ENCODE measurements around the gene OTUD5. TPM values are rescaled to one million over a fixed set of nuclear protein-coding genes. Genes with fewer than 3 reads are reported as not detected.
A peak's percentile ranks its signal among the peaks of the same experiment; 100 is the strongest.

OTUD5 gene, protein sequence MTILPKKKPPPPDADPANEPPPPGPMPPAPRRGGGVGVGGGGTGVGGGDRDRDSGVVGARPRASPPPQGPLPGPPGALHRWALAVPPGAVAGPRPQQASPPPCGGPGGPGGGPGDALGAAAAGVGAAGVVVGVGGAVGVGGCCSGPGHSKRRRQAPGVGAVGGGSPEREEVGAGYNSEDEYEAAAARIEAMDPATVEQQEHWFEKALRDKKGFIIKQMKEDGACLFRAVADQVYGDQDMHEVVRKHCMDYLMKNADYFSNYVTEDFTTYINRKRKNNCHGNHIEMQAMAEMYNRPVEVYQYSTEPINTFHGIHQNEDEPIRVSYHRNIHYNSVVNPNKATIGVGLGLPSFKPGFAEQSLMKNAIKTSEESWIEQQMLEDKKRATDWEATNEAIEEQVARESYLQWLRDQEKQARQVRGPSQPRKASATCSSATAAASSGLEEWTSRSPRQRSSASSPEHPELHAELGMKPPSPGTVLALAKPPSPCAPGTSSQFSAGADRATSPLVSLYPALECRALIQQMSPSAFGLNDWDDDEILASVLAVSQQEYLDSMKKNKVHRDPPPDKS
- total RNA-seq = 10 to 100 TPM; 37.4 to 47.5 TPM
- 10 to 100 TPM; 26.4 to 50.6 TPM for polyA plus RNA-seq
- long read RNA-seq, donor 1, partial matches to known transcripts = 19 of 36 reads
- long read RNA-seq, donor 1, other reads (novel, unspliced or antisense) = 14 of 36 reads
- long read RNA-seq, donor 2, transcript OTUD5-202 (9 exons, 2,692 nt) = major isoform, 19 of 49 reads
- long read RNA-seq, donor 2, transcript OTUD5-203 (10 exons, 2,682 nt) = minor isoform, 6 of 49 reads
- long read RNA-seq, donor 2, partial matches to known transcripts = 9 of 49 reads
- long read RNA-seq, donor 2, other reads (novel, unspliced or antisense) = 12 of 49 reads

DNA sequence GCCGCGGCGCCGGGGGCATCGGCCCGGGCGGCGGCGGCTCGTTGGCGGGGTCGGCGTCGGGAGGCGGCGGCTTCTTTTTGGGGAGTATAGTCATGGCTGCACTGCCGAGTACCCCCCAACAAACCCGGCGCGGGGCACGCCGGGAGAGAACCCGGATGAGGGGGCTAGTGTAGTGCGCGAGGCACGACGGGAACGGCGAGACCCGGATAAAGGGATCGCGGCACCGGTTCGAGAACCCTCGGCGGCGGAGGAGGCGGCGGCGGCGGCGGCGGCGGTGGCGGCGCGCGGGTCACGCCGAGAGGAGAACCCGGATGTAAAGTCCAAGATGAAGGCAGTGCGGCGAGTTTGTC lies at the start of gene OTUD5:
Gene OTUD5 (minus strand): TSS at position 131 of the 350 bp plus-strand sequence. CDS start 37 bp downstream, at position 94.
- no peaks in the 10 kb centered on the region for H3K9me3 ChIP-seq (ENCODE audit: control insufficient read depth, low read length)
- peak within 1 kb of the TSS; percentile 61 to 67 for H3K4me3 ChIP-seq (ENCODE audit: low read length in 2 of 2)
- H3K36me3 ChIP-seq (ENCODE audit: control insufficient read depth in 1 of 2, insufficient read depth in 2 of 2, low read length in 1 of 2) = no peaks in the 10 kb centered on the region
- ATAC-seq (ENCODE audit: low FRiP score) = no peak
- H3K27ac ChIP-seq (ENCODE audit: low read depth in 1 of 2, low read length in 2 of 2) = peak within 1 kb of the TSS; percentile 46 to 97
- H3K4me1 ChIP-seq (ENCODE audit: control insufficient read depth in 1 of 2, insufficient read depth in 2 of 2, low read length in 2 of 2) = peaks cover 0 to 2% of the 10 kb centered on the region in 2 donors
- H3K27me3 ChIP-seq (ENCODE audit: control insufficient read depth in 1 of 2, insufficient read depth in 2 of 2, low read length in 1 of 2) = no peaks in the 10 kb centered on the region
- intact Hi-C loops (cut with DNase I) = loop anchor here in 1 of 2 donors (5.0 kb wide), 2 partner anchors 40 to 85 kb away; partner anchors contain the start of genes PIM2 and TFE3
- DNase-seq = peak; percentile 80 to 88
- 0 to 18% methylated on average over 49 to 53 of the region's 53 CpGs for WGBS, 2 donors

DNA sequence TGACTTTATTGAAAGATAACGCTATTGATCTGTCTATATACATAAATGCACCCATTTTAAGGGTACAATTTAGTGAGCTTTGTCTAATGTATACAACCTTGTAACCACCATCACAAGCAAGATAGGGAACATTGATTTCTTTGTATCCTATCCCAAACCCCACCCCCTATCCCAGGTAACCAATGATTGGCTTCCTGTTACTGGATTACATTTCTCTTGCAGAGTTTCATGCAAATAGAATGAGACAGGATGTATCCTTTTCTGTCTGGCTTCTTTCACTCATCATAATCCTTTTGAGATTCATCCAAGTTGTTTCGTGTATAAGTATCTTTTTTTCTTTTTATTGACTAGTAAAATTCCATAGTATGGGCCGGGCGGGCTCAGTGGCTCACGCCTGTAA lies 46.3 kb upstream of the OTUD5 start:
- intact Hi-C loops (cut with DNase I) = loop anchor here in 1 of 2 donors (5.0 kb wide), 1 partner anchor 39 kb away; the partner anchor contains the start of gene TFE3
- Histone ChIP-seq H3K4me3 (ENCODE audit: low read length in 2 of 2) (no peak overlapping the region), H3K4me1 (ENCODE audit: control insufficient read depth in 1 of 2, insufficient read depth in 2 of 2, low read length in 2 of 2) (no peaks in the 10 kb centered on the region), H3K9me3 (ENCODE audit: control insufficient read depth, low read length) (no peaks in the 10 kb centered on the region), H3K36me3 (ENCODE audit: control insufficient read depth in 1 of 2, insufficient read depth in 2 of 2, low read length in 1 of 2) (peaks cover 0 to under 1% of the 10 kb centered on the region in 2 donors), H3K27me3 (ENCODE audit: control insufficient read depth in 1 of 2, insufficient read depth in 2 of 2, low read length in 1 of 2) (no peaks in the 10 kb centered on the region), H3K27ac (ENCODE audit: low read depth in 1 of 2, low read length in 2 of 2) (no peak overlapping the region)
- DNase-seq = no peak
- 82 to 85% methylated on average over 5 of the region's 5 CpGs for WGBS, 2 donors
- no peak for ATAC-seq (ENCODE audit: low FRiP score)

DNA sequence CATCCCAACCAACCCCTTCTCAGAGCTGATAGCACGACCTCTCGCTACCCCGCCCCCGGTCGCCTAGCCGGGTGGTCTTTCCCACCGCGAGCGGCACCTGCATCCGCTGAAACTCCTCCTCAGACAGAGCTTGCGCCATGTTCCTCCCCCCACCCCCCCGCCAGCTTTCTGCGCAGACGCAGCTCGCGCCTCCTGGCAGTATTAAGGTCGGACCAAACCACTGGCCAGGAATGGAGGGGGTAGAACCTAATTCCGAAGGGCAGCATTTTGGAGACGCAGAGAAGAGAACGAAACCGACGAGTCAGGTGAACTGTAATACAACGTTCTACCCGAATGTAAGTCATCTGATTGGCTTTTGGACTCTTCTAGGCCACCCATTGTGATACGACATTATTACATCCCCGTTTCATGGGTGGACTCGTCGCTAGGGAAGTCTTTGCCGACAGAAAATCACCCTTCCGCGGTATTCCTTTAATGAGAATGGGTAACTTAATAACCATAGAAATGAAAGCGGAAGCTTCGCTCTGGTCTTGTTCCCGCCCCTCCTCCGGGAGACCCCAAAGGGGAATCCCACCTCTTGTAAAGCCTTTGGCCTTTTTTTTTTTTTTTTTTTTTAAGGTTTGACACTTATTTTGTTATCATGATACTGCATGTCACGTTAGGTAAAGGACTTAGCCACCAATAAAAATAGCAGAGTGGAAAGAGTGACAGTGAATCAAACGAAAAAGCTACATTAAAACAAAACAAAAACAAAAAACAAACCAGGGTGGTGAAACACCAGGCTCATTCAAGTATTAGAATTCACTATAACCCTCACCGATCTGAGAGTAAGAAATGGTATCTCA lies 44.9 kb upstream of the OTUD5 start, which contains the start of gene GRIPAP1:
Gene GRIPAP1 (minus strand): TSS at position 174 of the 845 bp plus-strand sequence. CDS start 35 bp downstream, at position 139.
- WGBS, 2 donors = 2 to 25% methylated on average over 38 of the region's 38 CpGs
- intact Hi-C loops (cut with DNase I) = loop anchor here in 1 of 2 donors (5.0 kb wide), 1 partner anchor 40 kb away; the partner anchor contains the start of gene TFE3

DNA sequence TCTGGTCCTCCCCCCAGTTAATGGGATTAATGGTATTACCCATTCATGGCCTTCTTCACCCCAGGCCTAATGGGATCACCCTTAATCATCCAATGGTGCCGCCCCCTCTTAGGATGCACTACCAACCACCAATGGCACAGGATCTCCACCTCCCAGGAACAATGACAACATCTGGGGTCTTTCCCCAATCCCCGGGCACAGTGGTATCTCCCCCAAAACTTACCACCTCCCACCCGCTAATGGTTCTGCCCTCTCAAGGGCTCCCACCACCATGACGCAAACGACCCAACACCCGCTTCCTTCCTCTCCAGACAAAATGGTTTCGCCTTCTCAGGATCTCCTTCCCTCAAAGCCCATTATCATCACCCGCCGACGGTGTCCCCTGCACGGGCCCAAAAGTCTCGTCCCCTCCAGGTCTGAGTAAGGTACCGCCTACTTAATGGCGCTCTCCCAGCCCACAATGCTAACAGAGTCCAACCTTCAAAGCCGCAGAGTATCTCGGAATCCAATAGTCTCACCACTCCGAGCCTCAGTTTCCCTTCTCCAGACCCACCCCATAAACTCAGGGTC lies 44.2 kb upstream of the OTUD5 start:
- H3K27me3 ChIP-seq (ENCODE audit: control insufficient read depth in 1 of 2, insufficient read depth in 2 of 2, low read length in 1 of 2) = no peaks in the 10 kb centered on the region
- H3K4me1 ChIP-seq (ENCODE audit: control insufficient read depth in 1 of 2, insufficient read depth in 2 of 2, low read length in 2 of 2) = no peaks in the 10 kb centered on the region
- peak; percentile 19 for ATAC-seq (ENCODE audit: low FRiP score)
- H3K36me3 ChIP-seq (ENCODE audit: control insufficient read depth in 1 of 2, insufficient read depth in 2 of 2, low read length in 1 of 2) = peaks cover 0 to 1% of the 10 kb centered on the region in 2 donors
- no peaks in the 10 kb centered on the region for H3K9me3 ChIP-seq (ENCODE audit: control insufficient read depth, low read length)
- H3K27ac ChIP-seq (ENCODE audit: low read depth in 1 of 2, low read length in 2 of 2) = no peak overlapping the region
- intact Hi-C loops (cut with DNase I) = loop anchor here in 1 of 2 donors (5.0 kb wide), 1 partner anchor 41 kb away; the partner anchor contains the start of gene TFE3
- 3 to 26% methylated on average over 17 of the region's 17 CpGs for WGBS, 2 donors
- H3K4me3 ChIP-seq (ENCODE audit: low read length in 2 of 2) = peak overlapping the region; percentile 38 to 71
- peak; percentile 56 to 67 for DNase-seq

More for the DNA sequence above, 44.9 kb upstream of the OTUD5 start, which contains the start of gene GRIPAP1:
- Histone ChIP-seq H3K9me3 (ENCODE audit: control insufficient read depth, low read length) (no peaks in the 10 kb centered on the region), H3K27ac (ENCODE audit: low read depth in 1 of 2, low read length in 2 of 2) (peak within 1 kb of the TSS in 1 of 2 donors; percentile 90), H3K36me3 (ENCODE audit: control insufficient read depth in 1 of 2, insufficient read depth in 2 of 2, low read length in 1 of 2) (peaks cover 0 to 1% of the 10 kb centered on the region in 2 donors), H3K4me3 (ENCODE audit: low read length in 2 of 2) (peak within 1 kb of the TSS; percentile 38 to 71), H3K4me1 (ENCODE audit: control insufficient read depth in 1 of 2, insufficient read depth in 2 of 2, low read length in 2 of 2) (no peaks in the 10 kb centered on the region), H3K27me3 (ENCODE audit: control insufficient read depth in 1 of 2, insufficient read depth in 2 of 2, low read length in 1 of 2) (no peaks in the 10 kb centered on the region)
- ATAC-seq (ENCODE audit: low FRiP score) (peak; percentile 91), DNase-seq (peak; percentile 75 to 84)

DNA sequence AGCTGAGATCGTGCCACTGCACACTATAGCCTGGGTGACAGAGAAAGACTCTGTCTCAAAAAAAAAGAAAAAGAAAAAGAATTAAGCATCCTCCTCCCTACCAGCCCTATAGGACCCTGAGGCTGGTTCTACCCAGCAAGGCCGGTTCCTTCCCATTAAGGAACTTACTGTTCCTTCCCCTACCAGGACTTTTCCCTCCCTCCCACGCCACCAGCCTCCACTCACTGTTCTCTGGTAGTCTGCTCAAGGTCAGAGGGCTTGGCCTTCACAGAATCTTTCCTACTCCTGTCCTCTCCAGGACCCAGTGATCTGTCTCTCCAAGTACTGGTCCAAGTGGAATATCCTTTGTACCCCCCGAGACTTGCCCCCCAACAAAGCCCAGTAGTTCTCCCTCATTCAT lies 43.2 kb upstream of the OTUD5 start:
- no peak overlapping the region for H3K4me3 ChIP-seq (ENCODE audit: low read length in 2 of 2)
- H3K9me3 ChIP-seq (ENCODE audit: control insufficient read depth, low read length) = no peaks in the 10 kb centered on the region
- H3K27me3 ChIP-seq (ENCODE audit: control insufficient read depth in 1 of 2, insufficient read depth in 2 of 2, low read length in 1 of 2) = no peaks in the 10 kb centered on the region
- ATAC-seq (ENCODE audit: low FRiP score) = no peak
- peaks cover 0 to 1% of the 10 kb centered on the region in 2 donors for H3K36me3 ChIP-seq (ENCODE audit: control insufficient read depth in 1 of 2, insufficient read depth in 2 of 2, low read length in 1 of 2)
- no peaks in the 10 kb centered on the region for H3K4me1 ChIP-seq (ENCODE audit: control insufficient read depth in 1 of 2, insufficient read depth in 2 of 2, low read length in 2 of 2)
- intact Hi-C loops (cut with DNase I) = loop anchor here in 1 of 2 donors (5.0 kb wide), 1 partner anchor 42 kb away; the partner anchor contains the start of gene TFE3
- WGBS, 2 donors = 81 to 93% methylated on average over 4 of the region's 4 CpGs
- DNase-seq = no peak
- H3K27ac ChIP-seq (ENCODE audit: low read depth in 1 of 2, low read length in 2 of 2) = no peak overlapping the region

DNA sequence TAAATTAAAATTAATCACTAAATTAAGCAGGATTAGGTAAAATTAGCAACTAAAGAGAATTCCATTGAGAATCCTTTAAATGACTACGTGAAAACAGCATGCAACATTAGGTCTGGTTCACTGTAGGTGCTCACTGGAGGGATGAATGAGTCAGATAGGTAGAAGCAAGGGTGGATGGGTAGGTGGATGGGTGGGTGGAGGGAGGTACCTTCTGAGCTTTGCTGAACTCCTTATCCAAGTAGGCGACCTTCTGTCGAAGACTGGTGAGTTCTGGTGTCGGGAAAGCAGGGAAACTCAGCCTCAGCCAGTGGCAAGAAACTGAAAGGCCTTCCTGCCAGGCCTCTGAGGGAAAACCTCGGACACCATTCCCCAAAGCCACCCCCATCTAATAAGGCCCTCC lies 41.6 kb upstream of the OTUD5 start:
- DNase-seq (no peak), ATAC-seq (ENCODE audit: low FRiP score) (no peak)
- 79 to 94% methylated on average over 5 of the region's 5 CpGs for WGBS, 2 donors
- H3K4me1 ChIP-seq (ENCODE audit: control insufficient read depth in 1 of 2, insufficient read depth in 2 of 2, low read length in 2 of 2) = no peaks in the 10 kb centered on the region
- no peaks in the 10 kb centered on the region for H3K9me3 ChIP-seq (ENCODE audit: control insufficient read depth, low read length)
- intact Hi-C loops (cut with DNase I) = no loop called here
- peaks cover 0 to 1% of the 10 kb centered on the region in 2 donors for H3K36me3 ChIP-seq (ENCODE audit: control insufficient read depth in 1 of 2, insufficient read depth in 2 of 2, low read length in 1 of 2)
- no peak overlapping the region for H3K4me3 ChIP-seq (ENCODE audit: low read length in 2 of 2)
- no peak overlapping the region for H3K27ac ChIP-seq (ENCODE audit: low read depth in 1 of 2, low read length in 2 of 2)
- H3K27me3 ChIP-seq (ENCODE audit: control insufficient read depth in 1 of 2, insufficient read depth in 2 of 2, low read length in 1 of 2) = no peaks in the 10 kb centered on the region

DNA sequence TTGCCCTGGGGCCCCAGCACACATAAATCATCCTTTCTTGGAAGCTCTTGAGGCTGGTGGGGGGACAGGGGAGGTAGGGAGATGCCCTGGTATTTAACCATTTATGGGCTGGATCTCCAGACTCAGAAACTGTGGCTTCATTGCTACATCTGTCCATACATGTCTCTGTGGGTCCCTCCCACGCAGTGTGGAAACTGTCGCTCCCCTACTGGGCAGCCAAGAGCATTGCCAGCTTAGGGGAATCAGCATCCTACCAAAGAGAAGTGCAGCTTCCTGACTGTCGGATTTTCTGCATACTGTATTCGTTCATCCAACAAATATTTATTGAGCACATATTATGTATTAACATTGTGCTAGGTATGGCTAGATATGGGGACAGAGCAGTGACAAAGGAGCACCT lies 41.0 kb upstream of the OTUD5 start:
- H3K27ac ChIP-seq (ENCODE audit: low read depth in 1 of 2, low read length in 2 of 2) = no peak overlapping the region
- intact Hi-C loops (cut with DNase I) = no loop called here
- ATAC-seq (ENCODE audit: low FRiP score) (no peak), DNase-seq (peak in 1 of 2 donors; percentile 10)
- no peaks in the 10 kb centered on the region for H3K9me3 ChIP-seq (ENCODE audit: control insufficient read depth, low read length)
- WGBS, 2 donors = 78 to 95% methylated on average over 4 of the region's 4 CpGs
- no peaks in the 10 kb centered on the region for H3K27me3 ChIP-seq (ENCODE audit: control insufficient read depth in 1 of 2, insufficient read depth in 2 of 2, low read length in 1 of 2)
- no peak overlapping the region for H3K4me3 ChIP-seq (ENCODE audit: low read length in 2 of 2)
- peaks cover 0 to 1% of the 10 kb centered on the region in 2 donors for H3K36me3 ChIP-seq (ENCODE audit: control insufficient read depth in 1 of 2, insufficient read depth in 2 of 2, low read length in 1 of 2)
- H3K4me1 ChIP-seq (ENCODE audit: control insufficient read depth in 1 of 2, insufficient read depth in 2 of 2, low read length in 2 of 2) = no peaks in the 10 kb centered on the region

Data from aorta (tissue), 5 donors.